HepG2 (cell line): ENCODE measurements around the gene PHF21B. TPM values are rescaled to one million over a fixed set of nuclear protein-coding genes. Genes with fewer than 3 reads are reported as not detected.

Source experiments
- ATAC-seq: fragments of 200-7000 bp; cut with Tn5 transposase; 3 replicates; pipeline ENCODE4 v1.9.1; 2020; ENCODE audit warnings: mild to moderate bottlenecking, moderate library complexity
- BruUV-seq: library from RNA; stranded (reverse); fragments of 400-500 nt; replicated peaks from 2 replicates; lab custom pipeline; 2021; lab: Mats Ljungman, UMichigan
- CTCF ChIA-PET: fragments of 300-600 bp; formaldehyde crosslinking; extraction: SDS; loops from one replicate; lab custom pipeline; 2021; ENCODE audit warnings: low total read pairs, inconsistent platforms, low intra/inter-chr PET ratio; lab: Yijun Ruan, JAX
- POLR2A ChIA-PET: fragments of 350-600 bp; sonication (Branson Sonifier 250); formaldehyde crosslinking; loops from one replicate; lab custom pipeline; 2020; ENCODE audit warnings: antibody characterized with exemption, inconsistent platforms; lab: Yijun Ruan, JAX
- DNase-seq: peaks from one replicate; pipeline ENCODE4 v3.0.0-alpha.2; 2015; ENCODE audit warnings: low spot score
- FAIRE-seq: peaks from 3 replicates; lab custom pipeline; 2011; peaks lifted over from hg19 to GRCh38; lab: Jason Lieb, UNC
- H2AFZ ChIP-seq: one replicate; pipeline ENCODE4 v1.6.1; 2011; ENCODE audit warnings: low read length, inconsistent platforms
- H3K27ac ChIP-seq: fragments of 300-600 bp; 3 replicates; pipeline ENCODE4 v1.8.0; 2011; ENCODE audit warnings: mixed run types, mild to moderate bottlenecking, mixed read lengths, low read length, inconsistent platforms; ENCODE audit not compliant: insufficient read depth; ENCODE audit errors: extremely low read length
- H3K27me3 ChIP-seq, 2 experiments: fragments of 200-600 bp in 1 of 2; 2 replicates in 1 of 2; 3 replicates in 1 of 2; pipeline versions ENCODE4 v1.6.0 to v1.8.0; 2011; ENCODE audit warnings: low read length in 2 of 2, mild to moderate bottlenecking in 2 of 2, moderate library complexity in 2 of 2, inconsistent platforms in 1 of 2; ENCODE audit not compliant: insufficient read depth in 2 of 2, control insufficient read depth in 1 of 2
- H3K36me3 ChIP-seq, 2 experiments: fragments of 200-600 bp in 1 of 2; replicated peaks in 1 of 2; 2 replicates in 1 of 2; 3 replicates in 1 of 2; pipeline versions ENCODE4 v1.5.1 to v1.8.0; 2011; ENCODE audit warnings: low read length in 2 of 2, inconsistent platforms in 1 of 2; ENCODE audit not compliant: insufficient read depth in 2 of 2, control insufficient read depth in 1 of 2
- H3K4me1 ChIP-seq: 2 replicates; pipeline ENCODE4 v1.5.1; 2012; ENCODE audit warnings: low read length, inconsistent platforms; ENCODE audit not compliant: insufficient read depth
- H3K4me2 ChIP-seq: 2 replicates; pipeline ENCODE4 v1.6.0; 2011; ENCODE audit warnings: low read depth, low read length, inconsistent platforms
- H3K4me3 ChIP-seq, 3 experiments: fragments of 200-600 bp in 1 of 3; sonication (generic), shearing (Covaris generic) in 1 of 3; replicated peaks in 1 of 3; 2 replicates each; pipeline ENCODE4 v1.5.1; 2011 to 2016; ENCODE audit warnings: low read length in 3 of 3, inconsistent platforms in 2 of 3, low read depth in 2 of 3, mild to moderate bottlenecking in 2 of 3, control low read depth in 1 of 3, mixed read lengths in 1 of 3; ENCODE audit not compliant: insufficient read depth in 1 of 3
- H3K79me2 ChIP-seq: one replicate; pipeline ENCODE4 v1.6.1; 2011; ENCODE audit warnings: low read length, inconsistent platforms; ENCODE audit not compliant: insufficient read depth
- H3K9ac ChIP-seq: 2 replicates; pipeline ENCODE4 v1.6.0; 2011; ENCODE audit warnings: mild to moderate bottlenecking, low read depth, low read length, inconsistent platforms; ENCODE audit not compliant: insufficient read depth
- H3K9me3 ChIP-seq: 2 replicates; pipeline ENCODE4 v1.5.1; 2012; ENCODE audit warnings: mild to moderate bottlenecking, low read length
- H4K20me1 ChIP-seq: 2 replicates; pipeline ENCODE4 v1.6.0; 2011; ENCODE audit warnings: inconsistent platforms, mild to moderate bottlenecking, low read length, moderate library complexity; ENCODE audit not compliant: insufficient read depth
- CHD2 ChIP-seq: IDR thresholded peaks from 2 replicates; pipeline ENCODE4 v1.6.1; 2011; ENCODE audit warnings: low read depth, low read length, improper control_type of control experiment
- GPBP1L1 ChIP-seq: sonication (generic); formaldehyde crosslinking; IDR thresholded peaks from 2 replicates; pipeline ENCODE4 v1.5.0; 2020; ENCODE audit warnings: mild to moderate bottlenecking, missing genetic modification reagents
- HDAC2 ChIP-seq: sonication (generic); formaldehyde crosslinking; IDR thresholded peaks from 2 replicates; pipeline ENCODE4 v1.4.0; 2020; ENCODE audit warnings: missing genetic modification reagents
- HES4 ChIP-seq: sonication (generic); formaldehyde crosslinking; IDR thresholded peaks from 2 replicates; pipeline ENCODE4 v1.9.0; 2021; ENCODE audit warnings: mild to moderate bottlenecking, missing genetic modification reagents, borderline replicate concordance
- ZFP36L1 ChIP-seq: sonication (generic); formaldehyde crosslinking; IDR thresholded peaks from 2 replicates; pipeline ENCODE4 v1.8.0; 2022; ENCODE audit warnings: mild to moderate bottlenecking, missing genetic modification reagents, moderate library complexity
- ZFP62 ChIP-seq: sonication (generic); formaldehyde crosslinking; IDR thresholded peaks from 2 replicates; pipeline ENCODE4 v1.4.0; 2020; ENCODE audit warnings: missing genetic modification reagents
- ZGPAT ChIP-seq: IDR thresholded peaks from 2 replicates; pipeline ENCODE4 v1.6.1; 2016; ENCODE audit warnings: mild to moderate bottlenecking
- ZNF891 ChIP-seq: sonication (generic); formaldehyde crosslinking; IDR thresholded peaks from 2 replicates; pipeline ENCODE4 v1.5.0; 2020; ENCODE audit warnings: mild to moderate bottlenecking, missing genetic modification reagents
- WGBS: methylation state at CpG from one replicate; pipeline ENCODE4 v1.1.6; 2017; ENCODE audit warnings: low lambda C conversion rate; 5-methylcytosine and 5-hydroxymethylcytosine counted together
- in situ Hi-C: cut with HindIII; loops from 2 replicates; pipeline ENCODE4 v1.10.0; 2017; ENCODE audit warnings: low pct_unique_long_range_greater_than_20kb; ENCODE audit not compliant: extremely low pct_ligation_motif_present
- intact Hi-C: fragments of 100-400 bp; cut with micrococcal nuclease; formaldehyde crosslinking; loops from one replicate; pipeline ENCODE4 v1.10.0; 2022; ENCODE audit not compliant: unreplicated experiment
- polyA plus RNA-seq, 8 experiments: library from polyadenylated mRNA; depleted of rRNA in 3 of 8; stranded (reverse) in 7 of 8; unstranded in 1 of 8; fragments of >200 nt; fragmentation: Illumina TruSeq in 4 of 8; extraction: Trizol in 4 of 8; gene quantifications; 2 replicates each; pipeline versions ENCODE4 v1.2.1 to v1.2.3, GENCODE V29; 2011 to 2016; ENCODE audit warnings: low read depth in 4 of 8, missing spikeins in 1 of 8, mixed read lengths in 1 of 8; ENCODE audit not compliant: insufficient read depth in 1 of 8
- total RNA-seq, 5 experiments: library from RNA; depleted of rRNA; stranded (reverse); fragments of >200 nt; fragmentation: Illumina TruSeq; extraction: Trizol; gene quantifications; 2 replicates each; pipeline ENCODE4 v1.2.3, GENCODE V29; 2016; ENCODE audit warnings: low read depth in 1 of 5

The PHF21B gene
- total and polyA plus RNA-seq, 2 of the 13 experiments (the other 11 are each of a cell fraction or from before 2014, with no cell fraction given): not detected

- Histone ChIP-seq H3K79me2 (no peaks in the 10 kb centered on the region), H3K4me3 (no peak overlapping the region), H3K9ac (no peak overlapping the region), H3K27ac (no peak overlapping the region), H3K27me3 (peaks cover 2 to 31% of the 10 kb centered on the region in 2 experiments; a peak in 4 of 5 replicates), H3K4me2 (no peak overlapping the region), H3K36me3 (no peaks in the 10 kb centered on the region), H3K4me1 (no peaks in the 10 kb centered on the region), H3K9me3 (no peaks in the 10 kb centered on the region), H2AFZ (no peak overlapping the region), H4K20me1 (no peaks in the 10 kb centered on the region)
- POLR2A ChIA-PET: no interaction called here
- FAIRE-seq: no peak
- 4% methylated on average over 5 of the region's 5 CpGs for WGBS
- DNase-seq: no peak
- CTCF ChIA-PET: no interaction called here
- in situ Hi-C loops: no loop called here
- TF ChIP-seq ZNF891 (CRISPR knock-in tag): no peak
- TF ChIP-seq ZFP62 (CRISPR knock-in tag): no peak
- no peak for TF ChIP-seq ZFP36L1 (CRISPR knock-in tag)
- TF ChIP-seq CHD2: no peak
- no peak for TF ChIP-seq HDAC2 (CRISPR knock-in tag)
- TF ChIP-seq GPBP1L1 (CRISPR knock-in tag): no peak
- no peak for TF ChIP-seq ZGPAT (CRISPR knock-in tag)
- no peak for TF ChIP-seq HES4 (CRISPR knock-in tag)
- BruUV-seq: no TSS peak
- ATAC-seq: no peak
- intact Hi-C loops: no loop called here
These were observed 22.9 kb downstream of the PHF21B start for GRCh38 chr22:44986926-44987325.
